CD4-positive, alpha-beta T cell treated with Interleukin-21 for 1 hour (primary cell): Measurements from ENCODE around the gene MRPS26.

Source experiments
- DNase-seq: peaks from one replicate; pipeline ENCODE4 v3.0.0-alpha.2; 2020

Gene MRPS26

DNA sequence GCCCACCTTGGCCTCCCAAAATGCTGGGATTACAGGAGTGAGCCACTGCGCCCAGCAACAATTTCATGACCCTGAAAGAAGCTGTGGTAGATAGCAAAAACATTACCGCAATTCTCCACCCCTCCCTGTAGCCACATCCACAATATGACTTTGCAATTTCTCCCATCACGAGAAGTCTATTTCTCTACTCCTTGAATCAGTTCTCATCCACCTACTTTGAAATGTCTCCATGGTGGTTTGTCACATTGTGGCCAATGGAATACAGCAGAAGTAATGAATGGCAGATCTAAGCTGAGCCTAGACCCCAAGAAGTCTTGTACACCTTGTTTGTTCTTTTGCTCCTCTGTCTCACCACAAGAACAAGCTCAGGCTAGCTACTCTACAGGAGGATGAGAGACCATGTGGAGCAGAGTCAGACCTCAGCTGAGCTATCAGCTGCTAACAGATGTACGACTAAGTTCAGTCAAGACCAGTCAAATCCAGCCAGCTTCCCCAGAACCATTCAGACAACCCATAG, 31.8 kb downstream of the MRPS26 start:
- DNase-seq = no peak

DNA sequence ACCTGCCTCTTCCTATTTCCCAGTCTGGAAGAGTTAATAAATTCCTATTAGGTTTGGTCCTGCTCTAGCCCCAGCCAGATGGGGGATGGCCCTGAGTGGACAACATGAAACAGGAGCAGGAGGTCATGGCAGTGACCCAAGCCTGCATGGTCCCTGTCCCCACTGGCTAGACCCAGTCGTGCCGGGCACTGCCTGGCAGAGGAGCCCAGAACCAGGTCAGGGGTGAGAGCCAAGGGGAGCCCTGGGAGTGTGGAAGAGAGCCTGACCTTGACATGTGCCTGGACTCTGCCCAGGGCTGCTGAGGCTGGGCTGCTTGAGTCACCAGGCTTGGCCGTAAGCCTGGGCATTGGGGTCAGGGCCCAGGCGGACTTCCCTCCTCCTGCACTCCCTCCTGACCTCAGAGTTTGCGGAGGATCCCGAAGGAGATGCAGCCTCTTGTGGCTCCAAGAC, 35.1 kb downstream of the MRPS26 start:
- DNase-seq = no peak

DNA sequence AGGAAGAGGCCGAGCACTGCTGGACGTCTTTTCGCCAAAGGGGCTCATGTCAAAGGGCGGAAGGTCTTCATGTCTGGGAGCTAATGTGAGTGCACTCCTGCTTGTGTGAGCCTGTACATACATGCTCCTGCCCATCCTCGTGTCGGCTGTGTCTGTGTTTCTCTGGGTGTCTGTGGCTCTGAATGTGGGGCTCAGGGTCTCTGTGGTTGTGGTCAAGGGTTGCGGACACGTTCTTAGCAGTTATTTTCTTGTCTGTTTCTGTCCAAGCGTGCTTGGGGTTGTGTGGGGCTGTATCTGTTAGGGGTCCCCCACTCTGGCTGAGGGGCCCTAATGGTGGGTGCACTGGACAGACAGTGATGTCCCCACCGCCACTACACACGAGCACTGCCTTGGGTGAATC, 35.8 kb downstream of the MRPS26 start:
- DNase-seq = no peak

DNA sequence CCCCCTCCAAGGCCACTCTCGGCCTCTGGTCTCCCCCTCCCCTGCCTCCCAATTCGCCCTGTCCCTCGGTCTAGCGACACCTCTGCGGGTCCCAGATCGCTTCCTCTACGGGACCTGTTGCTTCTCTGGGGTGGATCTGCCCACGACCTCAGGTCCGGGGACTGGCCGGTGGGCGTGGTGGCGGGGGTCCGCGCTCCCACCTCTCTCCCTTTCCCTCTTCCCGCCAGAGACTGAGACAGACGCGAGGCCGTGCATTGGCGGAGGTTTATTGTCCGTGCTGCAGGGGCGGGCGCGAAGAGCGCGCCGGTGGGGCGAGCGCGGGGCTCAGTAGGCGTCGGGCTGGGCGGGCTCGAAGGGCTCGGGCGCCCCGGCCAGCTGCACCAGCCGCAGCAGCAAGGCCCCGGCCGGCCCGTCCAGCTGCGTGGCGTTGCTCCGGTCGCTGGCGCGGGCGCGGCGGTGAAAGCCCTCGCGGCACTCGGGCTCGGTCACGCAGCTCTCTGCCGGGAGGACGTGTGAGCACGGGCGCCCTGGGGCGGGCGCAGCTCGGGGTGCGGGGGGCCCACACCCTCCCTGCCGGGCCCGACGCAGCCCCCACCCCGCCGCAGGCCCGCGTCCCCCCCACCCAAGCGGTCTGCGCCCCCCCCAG, 36.6 kb downstream of the MRPS26 start:
- no peak for DNase-seq

DNA sequence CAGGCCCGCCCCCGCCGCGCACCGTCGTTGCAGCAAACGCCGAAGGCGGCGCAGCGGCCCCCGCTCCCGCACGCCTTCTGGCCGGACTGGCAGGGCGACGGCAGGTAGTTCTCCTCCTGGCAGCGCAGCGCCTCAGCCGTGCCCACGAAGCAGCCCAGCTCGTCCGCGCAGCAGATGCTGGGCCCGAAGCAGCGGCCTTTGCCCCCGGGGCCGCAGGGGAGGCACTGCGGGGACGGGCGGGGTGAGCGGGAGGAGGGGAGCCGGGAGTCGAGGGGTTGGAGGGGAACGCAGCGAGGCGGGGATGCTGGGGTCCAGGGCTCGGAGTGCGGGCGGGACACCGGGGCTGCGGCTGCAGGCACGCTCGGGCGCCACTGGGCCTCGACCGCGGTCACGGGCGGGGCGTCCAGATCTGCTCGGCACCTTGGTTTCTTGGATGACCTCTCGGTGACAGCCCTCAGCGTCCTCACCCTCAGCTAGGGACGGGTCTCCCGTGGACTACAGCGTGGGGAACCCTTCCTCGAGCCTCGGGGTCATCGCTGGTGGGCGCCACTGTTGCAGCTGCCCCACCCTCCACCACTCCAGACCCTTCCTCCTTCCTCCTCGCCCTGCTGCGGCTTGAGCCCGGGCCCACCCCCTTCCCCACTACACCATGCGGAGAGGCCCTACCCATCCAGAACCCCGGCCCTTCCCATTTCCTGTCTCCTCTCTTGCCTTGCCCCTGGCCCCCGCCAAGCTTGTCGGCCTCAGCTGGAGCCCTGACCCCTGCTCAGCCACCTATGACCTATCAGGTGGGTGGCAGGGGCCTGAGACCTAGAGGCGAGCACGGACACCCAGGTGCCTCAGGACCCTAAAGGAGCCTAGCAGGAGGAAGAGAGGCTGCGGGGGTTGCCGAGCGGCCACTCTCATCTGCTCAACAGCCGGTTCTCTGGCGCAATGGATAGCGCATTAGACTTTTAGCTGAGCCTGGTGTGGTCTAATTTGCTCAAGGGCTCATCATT, 37.4 kb downstream of the MRPS26 start:
- DNase-seq = no peak

DNA sequence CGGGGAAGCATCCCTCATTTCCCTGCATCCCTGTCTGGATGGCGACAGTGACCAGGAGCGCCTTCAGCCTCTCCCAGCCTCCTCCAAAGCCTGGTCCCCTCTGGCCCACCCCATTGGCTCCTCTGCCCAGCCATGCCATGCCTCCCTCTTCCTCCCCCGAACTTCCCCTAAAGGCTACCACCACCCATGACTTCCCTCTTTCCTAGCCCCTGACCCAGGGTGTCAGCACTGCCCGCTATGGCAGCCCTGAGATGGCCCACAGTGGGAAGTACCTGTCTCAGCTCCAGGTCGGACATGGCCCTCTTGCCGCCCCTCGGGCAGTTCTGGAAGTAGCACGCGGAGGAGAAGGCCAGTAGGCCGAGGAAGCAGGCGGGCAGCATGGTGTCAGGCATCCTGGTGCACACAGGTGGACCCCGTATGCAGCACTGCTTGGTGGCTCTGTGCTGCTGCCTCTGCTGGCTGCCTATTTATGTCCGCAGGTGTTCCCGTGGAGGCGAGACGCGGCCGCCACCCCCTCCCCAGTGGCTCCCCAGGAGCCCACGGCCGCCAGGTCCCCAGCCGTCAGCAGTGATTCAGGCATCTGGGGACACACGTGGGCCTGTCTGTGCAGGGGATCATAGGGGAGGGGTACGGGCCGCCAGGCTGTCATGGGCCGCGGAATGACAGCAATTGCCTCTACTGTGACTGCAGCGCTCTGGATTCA, 38.6 kb downstream of the MRPS26 start, which contains the start of gene AVP:
Gene AVP, minus strand, starts transcription at position 442 of the 703 bp plus-strand sequence. Its CDS starts 50 bp downstream, at position 392.
- no peak for DNase-seq

DNA sequence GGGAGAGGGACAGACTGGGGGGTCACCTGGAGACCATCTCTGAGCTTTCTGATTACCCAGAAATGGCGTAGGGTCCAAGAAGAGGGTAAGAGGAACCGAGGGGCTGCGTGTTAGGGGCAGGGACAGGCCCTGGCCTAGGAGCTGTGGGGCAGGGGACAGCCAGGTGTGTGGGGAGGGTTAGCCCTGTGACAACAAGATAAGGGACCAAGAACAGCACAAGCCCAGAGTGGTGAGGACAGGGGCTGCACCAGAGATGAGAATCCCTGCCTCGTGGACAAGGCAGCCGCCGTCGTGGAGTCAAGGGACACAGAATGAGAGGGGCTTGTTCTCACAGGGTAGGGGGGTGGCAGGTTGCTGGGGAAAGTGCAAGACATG, 39.1 kb downstream of the MRPS26 start:
- DNase-seq = no peak

DNA sequence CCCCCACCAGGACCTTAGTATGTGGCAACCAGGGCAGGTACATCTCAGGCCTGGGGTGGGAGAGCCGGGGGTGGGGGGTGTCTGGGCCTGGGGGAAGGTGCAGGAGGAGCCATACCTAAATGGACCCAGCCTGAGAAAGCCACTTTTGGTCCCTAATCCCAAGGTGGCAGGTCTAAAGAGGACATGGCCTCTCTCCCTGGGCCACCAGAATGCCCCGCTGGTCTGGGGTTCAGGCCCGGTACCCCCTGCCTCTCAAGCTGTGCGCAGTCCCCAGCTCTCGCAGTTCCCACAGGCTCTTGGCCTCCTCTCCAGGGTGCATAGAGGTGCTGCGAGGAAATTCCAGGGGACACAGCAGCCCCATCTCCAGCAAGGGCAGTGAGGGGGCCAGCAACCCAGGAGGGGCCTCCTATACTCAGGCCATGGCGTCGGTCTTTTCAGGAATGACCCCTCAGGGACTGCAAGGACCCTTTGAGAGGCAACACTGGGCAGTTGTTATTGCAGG, 39.8 kb downstream of the MRPS26 start:
- no peak for DNase-seq

DNA sequence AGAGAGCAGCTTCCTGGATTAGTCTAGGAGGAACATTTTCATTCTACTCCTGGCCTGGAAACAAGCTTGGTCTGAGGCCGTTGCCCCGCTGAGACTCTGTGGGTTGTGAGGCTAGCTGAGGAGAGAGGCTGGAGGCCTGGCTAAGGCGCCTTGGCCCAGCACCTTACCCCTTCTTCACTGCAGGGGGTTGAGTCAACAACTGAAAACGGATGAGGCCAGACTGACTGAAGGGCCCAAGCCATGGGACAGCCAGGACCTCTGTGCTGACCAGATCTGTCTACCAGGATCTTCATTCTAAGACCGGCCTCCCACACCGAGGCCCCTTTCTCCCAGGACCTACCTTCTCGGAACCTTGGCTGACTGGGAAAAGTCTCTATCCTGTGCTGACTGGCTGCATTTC, 42.2 kb downstream of the MRPS26 start:
- no peak for DNase-seq

DNA sequence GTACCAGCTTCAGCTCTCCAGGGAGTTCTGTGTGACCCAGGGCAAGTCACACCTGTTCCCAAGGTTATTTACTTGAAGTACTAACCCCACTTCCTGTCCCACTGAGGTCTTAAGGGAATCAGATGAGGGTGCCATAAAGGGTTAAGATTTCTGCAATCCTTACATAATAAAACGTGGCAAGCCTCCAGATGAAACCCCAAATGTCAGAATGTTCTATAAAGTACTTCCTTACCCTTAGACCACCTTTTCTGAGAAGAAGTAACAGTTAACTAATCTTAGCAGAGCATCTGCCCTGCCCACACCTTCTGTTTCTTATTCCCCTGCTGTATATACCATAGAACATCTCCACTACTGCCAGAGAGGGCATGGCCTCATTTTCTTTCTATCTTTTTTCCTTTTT, 44.7 kb downstream of the MRPS26 start:
- no peak for DNase-seq

DNA sequence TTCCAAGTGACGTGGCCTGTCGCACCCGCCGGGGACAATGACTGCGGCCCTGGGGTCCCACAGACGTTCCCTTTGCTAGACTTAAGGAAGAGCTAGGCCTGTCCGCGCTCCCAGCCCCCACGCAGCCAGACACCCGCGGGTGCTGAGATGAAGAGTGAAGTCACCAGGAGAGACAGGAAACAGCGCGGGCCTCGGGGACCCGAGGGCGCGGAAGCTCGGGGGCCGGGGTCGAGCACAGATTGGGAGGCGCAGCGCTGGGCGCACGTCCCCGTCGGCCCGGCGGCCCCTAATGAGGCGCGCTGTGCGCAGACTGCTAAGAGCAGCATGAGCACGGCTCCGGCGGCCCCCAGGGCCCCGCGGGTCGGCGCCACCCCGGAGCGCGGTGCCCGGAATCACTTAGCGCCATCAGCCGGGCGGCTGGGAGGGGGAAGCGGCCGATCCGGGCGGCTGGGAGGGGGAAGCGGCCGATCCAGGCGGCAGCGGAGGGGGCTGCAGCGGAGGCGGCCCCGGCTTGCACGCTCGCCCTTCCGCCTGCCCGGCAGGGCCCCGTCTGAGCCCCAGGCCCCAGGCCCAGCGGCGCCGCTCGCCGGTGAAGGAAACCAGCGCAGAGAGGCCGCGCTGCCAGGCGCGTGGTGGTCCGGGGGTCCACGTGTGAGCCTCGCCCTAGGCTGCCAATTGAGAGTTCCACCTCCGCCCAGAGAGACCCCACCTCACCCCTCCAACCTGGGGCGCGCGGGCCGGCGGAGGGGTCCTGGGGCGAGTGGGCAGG, 46.9 kb downstream of the MRPS26 start:
- DNase-seq = peak; percentile 24

DNA sequence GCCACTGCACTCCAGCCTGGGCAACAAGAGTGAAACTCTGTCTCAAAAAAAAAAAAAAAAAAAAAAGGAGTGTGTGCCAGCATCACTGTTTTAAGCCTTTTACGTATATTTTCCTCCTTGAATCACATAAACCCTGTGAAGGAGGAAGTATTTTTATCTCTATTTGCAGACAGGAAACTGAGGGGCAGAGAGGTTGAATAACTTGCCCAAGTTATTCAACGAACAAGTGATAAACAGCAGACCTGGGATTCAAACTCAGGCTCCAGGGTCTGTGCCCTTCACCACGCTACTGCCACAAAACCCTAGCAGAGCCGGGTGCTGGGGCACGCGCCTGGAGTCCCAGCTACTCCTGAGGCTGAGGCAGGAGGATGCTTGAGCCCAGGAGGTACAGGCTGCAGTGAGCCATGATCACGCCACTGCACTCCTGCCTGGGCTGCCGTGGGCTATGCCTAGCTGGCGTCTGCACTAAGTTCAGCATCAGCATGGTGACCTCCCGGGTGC, 48.1 kb downstream of the MRPS26 start:
- DNase-seq = peak; percentile 26

DNA sequence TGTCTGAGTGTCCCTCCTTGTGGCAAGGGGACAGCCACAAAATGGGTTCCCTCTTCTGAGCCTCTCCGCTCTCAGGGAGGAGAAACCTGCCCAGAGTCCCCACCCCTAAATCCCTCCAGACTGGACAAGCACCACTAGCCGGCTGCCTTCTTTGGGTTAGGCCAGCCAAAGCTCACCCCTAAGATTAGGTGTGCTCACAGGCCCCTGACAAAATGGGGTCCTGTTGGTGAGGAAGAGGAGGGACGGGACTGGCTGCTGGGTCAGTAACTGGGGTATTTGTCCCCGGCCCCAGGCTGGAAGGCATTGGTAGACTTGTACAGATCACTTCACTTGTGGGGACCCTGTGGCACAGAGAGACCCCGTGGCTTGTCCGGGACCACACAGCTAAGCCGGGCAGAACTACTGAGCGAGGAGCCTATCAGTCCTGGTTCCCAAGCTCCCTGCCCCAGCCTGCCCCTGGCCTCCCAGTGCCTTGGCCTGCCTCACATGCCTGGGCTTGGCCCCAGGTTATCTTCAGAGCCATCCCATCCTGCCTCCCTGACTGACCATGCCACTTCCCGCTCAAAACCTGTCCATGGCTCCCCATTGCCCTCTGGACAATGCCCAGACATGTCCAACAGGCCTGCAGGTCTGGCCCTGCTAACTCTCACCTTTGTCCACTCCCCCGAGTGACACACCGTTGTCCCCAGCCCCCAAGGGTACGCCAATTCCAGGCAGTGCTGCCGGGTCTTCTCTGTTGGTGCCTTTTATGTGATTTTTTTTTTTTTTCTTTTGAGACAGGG, 49.2 kb downstream of the MRPS26 start:
- no peak for DNase-seq
